BJ (cell line): ENCODE measurements around the gene EFCAB8. TPM values are rescaled to one million over a fixed set of nuclear protein-coding genes. Genes with fewer than 3 reads are reported as not detected.

Experiments used
- CTCF ChIA-PET: fragments of 350-600 bp; formaldehyde crosslinking; extraction: SDS; loops from one replicate; lab custom pipeline; 2021; ENCODE audit warnings: antibody characterized with exemption, inconsistent platforms; lab: Yijun Ruan, JAX
- POLR2A ChIA-PET: fragments of 300-600 bp; sonication (Branson Sonifier 250); formaldehyde crosslinking; extraction: SDS; loops from one replicate; lab custom pipeline; 2021; ENCODE audit warnings: antibody characterized with exemption; lab: Charles Lee
- DNase-seq: peaks from one replicate; pipeline ENCODE4 v3.0.0-alpha.2; 2011; ENCODE audit warnings: low read depth
- H3K27me3 ChIP-seq: 2 replicates; pipeline ENCODE4 v1.6.0; 2011; ENCODE audit warnings: low read length; ENCODE audit not compliant: control insufficient read depth, insufficient read depth
- H3K36me3 ChIP-seq: 2 replicates; pipeline ENCODE4 v1.5.1; 2011; ENCODE audit warnings: low read length; ENCODE audit not compliant: control insufficient read depth, insufficient read depth
- H3K4me3 ChIP-seq: 2 replicates; pipeline ENCODE4 v1.5.1; 2011; ENCODE audit warnings: low read depth, mild to moderate bottlenecking, control low read depth, low read length
- polyA plus RNA-seq: library from polyadenylated mRNA; depleted of rRNA; stranded (reverse); fragments of >200 nt; gene quantifications from 2 replicates; pipeline ENCODE4 v1.2.3, GENCODE V29; 2011
- TF ChIP-seq, protein P1 (sequence below): IDR thresholded peaks from 2 replicates; pipeline ENCODE4 v1.5.1; 2011; ENCODE audit warnings: low read depth, mild to moderate bottlenecking, control low read depth, inconsistent platforms, low read length, moderate library complexity; ENCODE audit not compliant: insufficient read depth

EFCAB8 gene
- polyA plus RNA-seq, 1 experiment, result not detected

DNA sequence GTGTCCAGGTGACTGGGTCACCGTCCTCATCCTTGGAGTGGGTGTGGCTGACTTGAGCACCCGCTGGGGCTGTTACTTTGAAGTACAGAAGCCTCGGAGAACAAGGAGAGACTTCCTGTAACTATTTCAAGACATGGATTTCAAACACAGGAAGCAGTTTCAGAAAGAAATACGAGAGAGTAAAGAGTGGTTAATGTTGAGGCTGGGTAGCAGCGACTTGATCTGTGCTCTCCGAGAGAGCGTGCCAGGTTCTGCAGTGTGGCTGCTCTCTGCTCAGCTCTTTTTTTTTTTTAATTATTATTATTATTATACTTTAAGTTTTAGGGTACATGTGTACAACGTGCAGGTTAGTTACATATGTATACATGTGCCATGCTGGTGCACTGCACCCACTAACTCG lies 17.5 kb upstream of the EFCAB8 start:
- Histone ChIP-seq H3K36me3 (peaks cover 27% of the 10 kb centered on the region), H3K27me3 (no peaks in the 10 kb centered on the region), H3K4me3 (no peak overlapping the region)
- DNase-seq, result no peak
- TF ChIP-seq, protein P1, sequence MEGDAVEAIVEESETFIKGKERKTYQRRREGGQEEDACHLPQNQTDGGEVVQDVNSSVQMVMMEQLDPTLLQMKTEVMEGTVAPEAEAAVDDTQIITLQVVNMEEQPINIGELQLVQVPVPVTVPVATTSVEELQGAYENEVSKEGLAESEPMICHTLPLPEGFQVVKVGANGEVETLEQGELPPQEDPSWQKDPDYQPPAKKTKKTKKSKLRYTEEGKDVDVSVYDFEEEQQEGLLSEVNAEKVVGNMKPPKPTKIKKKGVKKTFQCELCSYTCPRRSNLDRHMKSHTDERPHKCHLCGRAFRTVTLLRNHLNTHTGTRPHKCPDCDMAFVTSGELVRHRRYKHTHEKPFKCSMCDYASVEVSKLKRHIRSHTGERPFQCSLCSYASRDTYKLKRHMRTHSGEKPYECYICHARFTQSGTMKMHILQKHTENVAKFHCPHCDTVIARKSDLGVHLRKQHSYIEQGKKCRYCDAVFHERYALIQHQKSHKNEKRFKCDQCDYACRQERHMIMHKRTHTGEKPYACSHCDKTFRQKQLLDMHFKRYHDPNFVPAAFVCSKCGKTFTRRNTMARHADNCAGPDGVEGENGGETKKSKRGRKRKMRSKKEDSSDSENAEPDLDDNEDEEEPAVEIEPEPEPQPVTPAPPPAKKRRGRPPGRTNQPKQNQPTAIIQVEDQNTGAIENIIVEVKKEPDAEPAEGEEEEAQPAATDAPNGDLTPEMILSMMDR, result no peak
- CTCF ChIA-PET, result interaction anchor here (0.6 to 1.2 kb wide), 2 partner anchors 11 to 49 kb away, joined by 3 to 7 read pairs; no protein-coding TSS in a partner anchor
- POLR2A ChIA-PET, result no interaction called here

DNA sequence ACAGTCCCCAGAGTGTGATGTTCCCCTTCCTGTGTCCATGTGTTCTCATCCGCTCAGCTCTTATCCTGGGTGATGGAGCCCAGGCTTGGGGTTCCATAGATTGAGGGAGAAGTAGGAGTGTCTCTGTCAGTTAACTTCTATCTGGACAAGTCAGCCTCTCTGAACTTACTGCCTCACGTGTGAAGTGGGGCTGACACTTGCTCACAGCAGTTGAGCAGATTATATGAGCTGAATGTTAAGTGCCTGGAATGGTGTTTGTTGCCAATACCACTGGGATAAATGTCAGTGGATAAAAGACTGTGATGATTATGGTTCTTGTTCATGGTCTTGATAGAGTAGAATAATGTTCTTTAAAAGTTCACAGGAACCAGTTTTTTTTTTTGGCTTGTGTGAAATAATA lies 17.1 kb upstream of the EFCAB8 start:
- Histone ChIP-seq H3K27me3 (no peaks in the 10 kb centered on the region), H3K4me3 (no peak overlapping the region), H3K36me3 (peaks cover 27% of the 10 kb centered on the region)
- ChIA-PET CTCF (interaction anchor here (1.2 kb wide), 1 partner anchor 12 kb away, joined by 7 read pairs; no protein-coding TSS in a partner anchor), POLR2A (no interaction called here)
- TF ChIP-seq, protein P1, result no peak
- DNase-seq, result no peak

DNA sequence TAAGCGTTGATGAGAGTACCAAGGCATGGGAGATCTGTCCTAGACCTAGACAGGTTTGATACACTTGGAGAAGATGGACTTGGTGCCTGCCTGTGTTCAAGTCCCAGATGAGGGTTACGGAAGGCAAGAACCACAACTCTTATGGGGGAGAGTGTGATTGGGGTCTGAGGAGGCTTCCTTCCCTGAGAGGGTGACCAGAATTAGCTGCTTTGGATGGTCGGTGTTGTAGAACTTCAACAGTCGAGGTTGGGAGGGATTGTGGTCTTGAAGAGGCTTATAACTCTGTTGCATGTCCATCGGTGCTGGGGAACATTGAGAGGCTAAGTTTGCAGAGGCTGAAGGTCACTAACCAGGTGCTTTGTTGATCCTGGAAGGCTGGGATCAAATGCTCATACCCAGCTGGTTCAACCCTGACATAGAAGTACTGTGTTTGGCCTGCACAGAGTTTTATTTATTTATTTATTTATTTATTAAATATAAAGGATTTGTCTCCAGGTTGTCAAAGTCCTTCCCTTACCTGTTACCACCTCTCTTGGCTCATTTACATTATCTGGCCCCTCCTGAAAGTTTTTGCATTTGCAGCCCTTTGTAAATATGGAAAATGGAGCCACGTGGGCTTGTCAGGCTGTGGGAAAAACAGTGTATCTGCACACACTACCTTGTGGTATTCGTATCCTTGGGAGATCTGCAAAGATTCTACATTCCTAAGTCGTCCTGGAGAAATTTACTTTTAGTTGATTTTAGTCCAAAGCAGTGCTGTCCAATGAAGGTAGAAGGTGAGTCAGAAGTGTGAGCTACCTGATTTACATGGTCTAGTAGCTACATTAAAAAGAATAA lies 15.8 kb upstream of the EFCAB8 start:
- ChIA-PET POLR2A (no interaction called here), CTCF (interaction anchor here (0.6 kb wide), 2 partner anchors 43 to 1339 kb away, joined by 3 to 4 read pairs; no protein-coding TSS in a partner anchor)
- H3K36me3 ChIP-seq, result peaks cover 24% of the 10 kb centered on the region
- H3K27me3 ChIP-seq, result no peaks in the 10 kb centered on the region
- TF ChIP-seq, protein P1, result no peak
- no peak for DNase-seq
- H3K4me3 ChIP-seq, result no peak overlapping the region

DNA sequence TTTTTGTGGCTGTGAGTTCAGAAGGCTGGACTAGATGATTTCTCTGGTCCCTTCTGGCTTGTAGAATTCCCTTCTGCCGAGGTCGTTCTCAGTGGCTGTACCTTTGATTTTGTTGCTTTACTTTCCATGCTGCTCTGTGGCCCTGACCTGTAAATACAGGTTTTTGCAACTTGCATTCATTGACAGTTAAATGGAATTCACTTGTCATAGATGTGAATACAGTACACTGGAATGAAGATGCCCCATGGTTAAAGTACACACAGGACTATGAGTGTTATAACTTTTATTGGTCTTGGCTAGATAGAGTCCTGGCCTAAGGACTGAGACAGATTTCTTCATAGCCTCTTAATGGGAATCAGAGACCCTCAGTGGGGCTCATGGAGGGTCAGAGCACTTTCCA lies 12.9 kb upstream of the EFCAB8 start:
- Histone ChIP-seq H3K36me3 (peaks cover 21% of the 10 kb centered on the region), H3K27me3 (no peaks in the 10 kb centered on the region), H3K4me3 (no peak overlapping the region)
- TF ChIP-seq, protein P1, result no peak
- ChIA-PET CTCF (no interaction called here), POLR2A (no interaction called here)
- DNase-seq, result no peak

DNA sequence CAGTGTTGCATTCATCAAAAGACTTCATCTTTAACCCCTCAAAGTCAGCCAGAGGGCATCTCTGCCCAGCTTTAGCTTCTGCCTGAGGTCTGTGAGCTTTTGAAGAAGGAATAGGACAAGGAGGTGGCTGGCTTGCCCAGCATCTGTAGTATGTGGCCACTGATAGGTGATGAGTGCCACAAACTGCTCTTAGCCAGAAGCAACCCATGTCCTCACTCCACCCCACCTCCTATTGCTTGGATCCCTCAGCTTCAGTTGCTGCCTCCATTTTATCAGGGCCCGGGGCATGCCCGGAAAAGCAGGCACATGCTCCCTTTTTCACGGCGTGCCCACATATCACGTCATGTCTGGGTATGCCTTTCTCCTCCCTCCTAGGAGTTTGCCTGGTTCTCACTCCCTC lies 11.9 kb upstream of the EFCAB8 start:
- DNase-seq, result no peak
- Histone ChIP-seq H3K36me3 (peaks cover 20% of the 10 kb centered on the region), H3K27me3 (no peaks in the 10 kb centered on the region), H3K4me3 (no peak overlapping the region)
- ChIA-PET POLR2A (no interaction called here), CTCF (interaction anchor here (1.3 kb wide), 1 partner anchor 17 kb away, joined by 3 read pairs; no protein-coding TSS in a partner anchor)
- TF ChIP-seq, protein P1, result no peak
